GM12892 (cell line): ENCODE measurements around the gene CXXC1. TPM values are rescaled to one million over a fixed set of nuclear protein-coding genes. Genes with fewer than 3 reads are reported as not detected.
A peak's percentile ranks its signal among the peaks of the same experiment; 100 is the strongest.

Experiments used
- DNase-seq: peaks from one replicate; pipeline ENCODE4 v3.0.0; 2011; ENCODE audit not compliant: insufficient read length
- FAIRE-seq: peaks from 2 replicates; lab custom pipeline; 2011; peaks lifted over from hg19 to GRCh38; lab: Jason Lieb, UNC
- POLR2A ChIP-seq: IDR thresholded peaks from 2 replicates; pipeline ENCODE4 v1.6.1; 2011; ENCODE audit warnings: low read depth, low read length, control low read depth
- POLR2AphosphoS5 ChIP-seq: IDR thresholded peaks from 2 replicates; pipeline ENCODE4 v1.6.1; 2011; ENCODE audit warnings: low read depth, low read length, control low read depth
- TAF1 ChIP-seq: IDR thresholded peaks from 2 replicates; pipeline ENCODE4 v1.6.1; 2011; ENCODE audit warnings: low read depth, mild to moderate bottlenecking, control low read depth, low read length, borderline replicate concordance
- polyA plus RNA-seq: library from polyadenylated mRNA; unstranded; fragments of >200 nt; gene quantifications from one replicate; pipeline ENCODE4 v1.2.1, GENCODE V29; 2012; ENCODE audit warnings: missing spikeins, inconsistent platforms; ENCODE audit not compliant: missing spikeins

The CXXC1 gene
- polyA plus RNA-seq = 108 TPM

GRCh38 chr18:50287441-50288347, at the start of gene CXXC1:
Gene CXXC1 (minus strand): TSS chr18:50287692. CDS start chr18:50287589, 103 bp downstream.
- peak; percentile 82 for DNase-seq
- TF ChIP-seq POLR2AphosphoS5 (peak; percentile 56; the same call in 1 of the 2 replicates), POLR2A (peak; percentile 65; the same call in 1 of the 2 replicates), TAF1 (no peak; the same call in 1 of the 2 replicates)
- peak; percentile 100 for FAIRE-seq

GRCh38 chr18:50334546-50335152, 47.2 kb upstream of the CXXC1 start:
- DNase-seq = no peak
- TF ChIP-seq POLR2A = no peak
- no peak for TF ChIP-seq TAF1
- no peak for TF ChIP-seq POLR2AphosphoS5
- peak; percentile 73 for FAIRE-seq

DNA sequence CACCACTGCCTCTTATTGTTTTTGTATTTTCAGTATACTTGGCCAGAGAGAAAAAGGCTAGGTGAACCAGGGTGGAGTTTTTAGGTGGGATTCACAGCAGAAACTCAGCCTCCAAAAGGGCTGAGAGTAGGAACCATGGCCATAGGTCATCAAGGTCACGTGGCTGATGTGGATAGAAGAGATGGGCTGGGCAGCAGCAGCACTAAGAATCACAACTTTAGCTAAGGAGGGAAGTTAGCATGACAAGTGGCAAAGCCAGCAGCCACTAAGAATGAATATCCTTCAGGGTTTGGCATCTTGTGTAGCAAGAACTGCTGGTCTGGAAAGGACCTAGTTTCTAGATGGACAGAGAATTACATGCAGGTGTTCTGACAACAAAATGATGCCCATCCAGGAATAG, 44.2 kb upstream of the CXXC1 start:
- no peak for DNase-seq
- TF ChIP-seq POLR2AphosphoS5 (no peak), POLR2A (no peak), TAF1 (no peak)
- peak; percentile 81 for FAIRE-seq

DNA sequence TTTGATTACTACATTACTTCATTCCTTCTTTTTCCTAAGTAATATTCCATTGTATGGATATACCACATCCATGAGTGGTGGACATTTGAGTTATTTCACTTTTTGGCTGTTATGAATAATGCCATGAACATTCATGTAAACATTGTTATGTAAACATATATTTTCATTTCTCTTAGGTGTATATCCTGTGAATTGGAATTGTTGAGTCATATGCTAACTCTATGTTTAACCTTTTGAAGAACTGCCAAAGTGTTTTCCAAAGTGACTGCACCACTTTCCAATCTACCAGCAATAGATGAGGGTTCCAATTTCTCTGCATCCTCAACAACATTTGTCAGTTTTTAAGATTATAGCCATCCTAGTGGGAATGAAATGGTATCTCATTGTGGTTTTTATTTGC, 42.7 kb upstream of the CXXC1 start:
- no peak for FAIRE-seq
- no peak for DNase-seq
- no peak for TF ChIP-seq POLR2AphosphoS5
- TF ChIP-seq POLR2A = no peak
- TF ChIP-seq TAF1 = no peak

GRCh38 chr18:50327983-50328382, 40.5 kb upstream of the CXXC1 start:
- DNase-seq (no peak), FAIRE-seq (no peak)
- TF ChIP-seq TAF1 (no peak), POLR2A (no peak), POLR2AphosphoS5 (no peak)

DNA sequence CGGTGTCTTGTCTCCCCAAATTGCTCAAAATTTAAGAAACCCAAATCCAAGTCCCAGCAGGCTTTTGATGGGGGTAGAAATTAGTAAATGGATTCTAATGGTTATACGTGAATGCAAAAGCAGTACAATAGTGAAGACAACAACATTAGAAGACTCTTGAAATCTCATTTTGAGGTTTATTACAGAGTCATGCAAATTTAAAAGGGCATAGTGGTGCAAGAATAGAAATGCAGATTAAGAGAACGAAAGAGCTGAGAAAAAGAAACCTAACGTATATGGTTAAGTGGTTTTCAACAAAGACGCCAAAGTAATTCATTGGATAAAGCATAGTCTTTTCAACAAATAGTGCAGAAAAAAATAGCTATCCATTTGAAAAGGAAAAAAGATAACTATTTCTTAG, 33.2 kb upstream of the CXXC1 start:
- DNase-seq (no peak), FAIRE-seq (peak; percentile 66)
- TF ChIP-seq TAF1 (no peak), POLR2A (no peak), POLR2AphosphoS5 (no peak)

- DNase-seq = peak; percentile 19
- TF ChIP-seq POLR2AphosphoS5 = no peak
- no peak for TF ChIP-seq TAF1
- no peak for TF ChIP-seq POLR2A
- peak; percentile 97 for FAIRE-seq
These were observed 27.8 kb upstream of the CXXC1 start for GRCh38 chr18:50315100-50315871.

- TF ChIP-seq TAF1 (no peak), POLR2A (no peak), POLR2AphosphoS5 (no peak)
These were observed 26.5 kb upstream of the CXXC1 start for GRCh38 chr18:50313873-50314460.

GRCh38 chr18:50313031-50313607, 25.6 kb upstream of the CXXC1 start:
- TF ChIP-seq POLR2A (peak; percentile 19; the same call in 1 of the 2 replicates), TAF1 (no peak), POLR2AphosphoS5 (0 out of 2 replicates have a peak, but pooled peaks have one; percentile 34)
- DNase-seq (no peak), FAIRE-seq (no peak)

More at GRCh38 chr18:50313873-50314460, 26.5 kb upstream of the CXXC1 start:
- no peak for DNase-seq
- FAIRE-seq = peak; percentile 87
